H1 (cell line): ENCODE measurements around the gene PDE8B. TPM values are rescaled to one million over a fixed set of nuclear protein-coding genes. Genes with fewer than 3 reads are reported as not detected.

ENCODE experiments used
- CTCF ChIA-PET: fragments of 300-600 bp; sonication (Branson Sonifier 250); formaldehyde crosslinking; loops from one replicate; lab custom pipeline; 2021; ENCODE audit not compliant: partially characterized antibody; lab: Charles Lee
- POLR2A ChIA-PET: fragments of 300-600 bp; sonication (Branson Sonifier 250); formaldehyde crosslinking; loops from one replicate; lab custom pipeline; 2021; ENCODE audit warnings: inconsistent platforms; ENCODE audit not compliant: partially characterized antibody; lab: Charles Lee
- DNase-seq, 2 experiments: peaks; one replicate each; pipeline versions ENCODE4 v3.0.0 to v3.0.0-alpha.2; 2010 to 2022; ENCODE audit warnings: low spot score in 2 of 2, low read depth in 1 of 2, mixed read lengths in 1 of 2
- FAIRE-seq: peaks from 2 replicates; lab custom pipeline; 2011; peaks lifted over from hg19 to GRCh38; lab: Jason Lieb, UNC
- H2AFZ ChIP-seq: 2 replicates; pipeline ENCODE4 v1.8.1; 2012; ENCODE audit warnings: low read length, inconsistent platforms
- H2AK5ac ChIP-seq: 2 replicates; pipeline ENCODE4 v1.6.1; 2013; ENCODE audit warnings: low read depth, low read length
- H2BK120ac ChIP-seq: replicated peaks from 2 replicates; pipeline ENCODE3; 2013; ENCODE audit warnings: low read depth, low read length, inconsistent platforms
- H2BK12ac ChIP-seq: 2 replicates; pipeline ENCODE4 v1.6.1; 2013; ENCODE audit warnings: low read depth, low read length
- H2BK15ac ChIP-seq: 2 replicates; pipeline ENCODE4 v1.6.1; 2013; ENCODE audit warnings: low read length
- H2BK20ac ChIP-seq: 2 replicates; pipeline ENCODE4 v1.6.1; 2013; ENCODE audit warnings: low read length
- H2BK5ac ChIP-seq: 2 replicates; pipeline ENCODE4 v1.6.1; 2013; ENCODE audit warnings: low read depth, low read length
- H3K14ac ChIP-seq: 2 replicates; pipeline ENCODE4 v1.6.1; 2013; ENCODE audit warnings: inconsistent platforms; ENCODE audit not compliant: insufficient read length
- H3K18ac ChIP-seq: 2 replicates; pipeline ENCODE4 v1.6.1; 2013; ENCODE audit warnings: low read length; ENCODE audit errors: extremely low read depth
- H3K23ac ChIP-seq: 2 replicates; pipeline ENCODE4 v1.6.1; 2013; ENCODE audit warnings: inconsistent platforms; ENCODE audit not compliant: insufficient read length
- H3K23me2 ChIP-seq: 2 replicates; pipeline ENCODE4 v1.6.1; 2013; ENCODE audit warnings: low read depth, low read length
- H3K27ac ChIP-seq: 2 replicates; pipeline ENCODE4 v1.6.1; 2011; ENCODE audit warnings: low read depth, low read length, inconsistent platforms
- H3K27me3 ChIP-seq, 4 experiments: replicated peaks in 1 of 4; 1 replicate in 1 of 4; 2 replicates in 3 of 4; pipeline versions ENCODE4 v1.6.1 to v1.8.1; 2011 to 2013; ENCODE audit warnings: low read length in 3 of 4, mild to moderate bottlenecking in 3 of 4, inconsistent platforms in 2 of 4, mixed read lengths in 2 of 4, moderate library complexity in 1 of 4; ENCODE audit not compliant: control insufficient read depth in 3 of 4, insufficient read depth in 3 of 4; ENCODE audit errors: extremely low read depth in 1 of 4
- H3K36me3 ChIP-seq, 4 experiments: 2 replicates each; pipeline versions ENCODE4 v1.6.1 to v1.8.1; 2011 to 2013; ENCODE audit warnings: mild to moderate bottlenecking in 4 of 4, low read length in 3 of 4, moderate library complexity in 2 of 4, control low read depth in 1 of 4, inconsistent platforms in 1 of 4; ENCODE audit not compliant: insufficient read depth in 4 of 4, control insufficient read depth in 2 of 4
- H3K4ac ChIP-seq: replicated peaks from 2 replicates; pipeline ENCODE3; 2013; ENCODE audit warnings: low read length, low read depth, mixed read lengths, inconsistent platforms; ENCODE audit not compliant: insufficient read length
- H3K4me1 ChIP-seq, 4 experiments: replicated peaks in 1 of 4; 1 replicate in 1 of 4; 2 replicates in 3 of 4; pipeline versions ENCODE4 v1.6.1 to v1.8.1; 2011 to 2013; ENCODE audit warnings: low read length in 3 of 4, inconsistent platforms in 2 of 4, mixed read lengths in 1 of 4; ENCODE audit not compliant: insufficient read depth in 4 of 4, control insufficient read depth in 3 of 4
- H3K4me2 ChIP-seq, 2 experiments: 2 replicates each; pipeline versions ENCODE4 v1.6.1 to v1.8.1; 2011 to 2013; ENCODE audit warnings: low read depth in 2 of 2, low read length in 2 of 2, control low read depth in 1 of 2, inconsistent platforms in 1 of 2, mild to moderate bottlenecking in 1 of 2; ENCODE audit not compliant: insufficient read depth in 1 of 2
- H3K4me3 ChIP-seq, 4 experiments: fragments of 200-600, 300-600 bp in 1 of 4; sonication (generic), shearing (Covaris generic), sonication (Bioruptor Twin) in 1 of 4; 2 replicates each; pipeline versions ENCODE4 v1.5.1 to v1.8.1; 2011 to 2016; ENCODE audit warnings: low read length in 4 of 4, low read depth in 3 of 4, control low read depth in 2 of 4, inconsistent platforms in 2 of 4, mild to moderate bottlenecking in 2 of 4, mixed read lengths in 1 of 4, moderate library complexity in 1 of 4; ENCODE audit not compliant: insufficient read depth in 2 of 4; ENCODE audit errors: extremely low read depth in 1 of 4
- H3K56ac ChIP-seq: replicated peaks from 2 replicates; pipeline ENCODE3; 2013; ENCODE audit warnings: low read depth, mild to moderate bottlenecking, mixed read lengths, low read length, inconsistent platforms; ENCODE audit not compliant: insufficient read length
- H3K79me1 ChIP-seq: 2 replicates; pipeline ENCODE4 v1.6.1; 2013; ENCODE audit warnings: low read depth, low read length, control low read depth
- H3K79me2 ChIP-seq, 2 experiments: 2 replicates each; pipeline versions ENCODE4 v1.6.1 to v1.8.1; 2012 to 2013; ENCODE audit warnings: low read length in 2 of 2, mild to moderate bottlenecking in 2 of 2, inconsistent platforms in 1 of 2; ENCODE audit not compliant: insufficient read depth in 2 of 2, control insufficient read depth in 1 of 2
- H3K9ac ChIP-seq, 4 experiments: replicated peaks in 1 of 4; 1 replicate in 1 of 4; 2 replicates in 3 of 4; pipeline versions ENCODE4 v1.6.1 to v1.8.1; 2011 to 2013; ENCODE audit warnings: low read depth in 3 of 4, low read length in 3 of 4, control low read depth in 2 of 4, mild to moderate bottlenecking in 2 of 4, moderate library complexity in 2 of 4, inconsistent platforms in 1 of 4; ENCODE audit errors: extremely low read depth in 1 of 4
- H3K9me3 ChIP-seq, 2 experiments: 2 replicates each; pipeline versions ENCODE4 v1.6.1 to v1.8.1; 2012 to 2013; ENCODE audit warnings: mild to moderate bottlenecking in 2 of 2, moderate library complexity in 2 of 2, control low read depth in 1 of 2, inconsistent platforms in 1 of 2, low read depth in 1 of 2, low read length in 1 of 2, mixed read lengths in 1 of 2; ENCODE audit not compliant: insufficient read depth in 2 of 2
- H4K20me1 ChIP-seq, 2 experiments: replicated peaks in 1 of 2; 2 replicates each; pipeline versions ENCODE3 to v1.8.1; 2011 to 2013; ENCODE audit warnings: inconsistent platforms in 2 of 2, low read length in 2 of 2, mild to moderate bottlenecking in 1 of 2; ENCODE audit not compliant: insufficient read depth in 2 of 2, control insufficient read depth in 1 of 2
- H4K5ac ChIP-seq: 2 replicates; pipeline ENCODE4 v1.6.1; 2013; ENCODE audit warnings: low read length, low read depth, mixed read lengths, inconsistent platforms; ENCODE audit not compliant: insufficient read length
- H4K8ac ChIP-seq: 2 replicates; pipeline ENCODE4 v1.8.0; 2013; ENCODE audit warnings: mild to moderate bottlenecking, moderate library complexity, low read length, inconsistent platforms; ENCODE audit not compliant: insufficient read depth; ENCODE audit errors: extremely low read depth
- H4K91ac ChIP-seq: replicated peaks from 2 replicates; pipeline ENCODE3; 2013; ENCODE audit warnings: low read length, mixed read lengths, inconsistent platforms; ENCODE audit not compliant: insufficient read length
- BACH1 ChIP-seq: IDR thresholded peaks from 2 replicates; pipeline ENCODE4 v1.6.1; 2012; ENCODE audit warnings: low read length, improper control_type of control experiment
- CHD1 ChIP-seq: IDR thresholded peaks from 2 replicates; pipeline ENCODE4 v1.6.1; 2012; ENCODE audit warnings: low read depth, low read length, improper control_type of control experiment
- CREB1 ChIP-seq: IDR thresholded peaks from 2 replicates; pipeline ENCODE4 v1.6.1; 2012; ENCODE audit warnings: inconsistent platforms
- EGR1 ChIP-seq: IDR thresholded peaks from 2 replicates; pipeline ENCODE4 v1.6.1; 2011; ENCODE audit warnings: low read depth, low read length, borderline replicate concordance
- GABPA ChIP-seq: IDR thresholded peaks from 2 replicates; pipeline ENCODE4 v1.6.1; 2011; ENCODE audit warnings: mild to moderate bottlenecking, low read length, moderate library complexity, borderline replicate concordance; ENCODE audit not compliant: insufficient read depth
- NANOG ChIP-seq: IDR thresholded peaks from 2 replicates; pipeline ENCODE4 v1.6.1; 2011; ENCODE audit warnings: low read length, low read depth, mild to moderate bottlenecking, inconsistent platforms; ENCODE audit not compliant: insufficient read depth, poor library complexity, severe bottlenecking
- POLR2AphosphoS5 ChIP-seq: IDR thresholded peaks from 2 replicates; pipeline ENCODE4 v1.6.1; 2011; ENCODE audit warnings: low read depth, low read length
- RAD21 ChIP-seq, 2 experiments: IDR thresholded peaks in 1 of 2; conservative IDR thresholded peaks in 1 of 2; 2 replicates each; pipeline ENCODE4 v1.6.1; 2011; ENCODE audit warnings: low read depth in 2 of 2, low read length in 2 of 2, improper control_type of control experiment in 1 of 2, inconsistent platforms in 1 of 2, mild to moderate bottlenecking in 1 of 2, moderate library complexity in 1 of 2
- WGBS, 2 experiments: shearing (Covaris generic) in 1 of 2; methylation state at CpG; one replicate each; pipeline versions ENCODE4 v1.1.6 to v1.1.7; 2013 to 2015; ENCODE audit warnings: low lambda C conversion rate in 2 of 2, mixed read lengths in 2 of 2, inconsistent platforms in 1 of 2, low coverage in 1 of 2, missing lambda C conversion rate in 1 of 2; ENCODE audit not compliant: insufficient replicate concordance in 2 of 2, insufficient coverage in 1 of 2, insufficient read length in 1 of 2; ENCODE audit errors: extremely low coverage in 1 of 2, missing lambda C conversion rate in 1 of 2; 5-methylcytosine and 5-hydroxymethylcytosine counted together
- polyA plus RNA-seq, 7 experiments: library from polyadenylated mRNA; depleted of rRNA in 3 of 7; stranded (reverse) in 5 of 7; unstranded in 2 of 7; fragments of >200 nt in 5 of 7; fragments of 200-250 nt in 2 of 7; gene quantifications; 1 replicate in 5 of 7; 2 replicates in 1 of 7; 4 replicates in 1 of 7; pipeline versions ENCODE4 v1.2.1 to v1.2.3, GENCODE V29; 2011 to 2013; ENCODE audit warnings: missing spikeins in 2 of 7, mixed read lengths in 2 of 7
- total RNA-seq: library from RNA; stranded (reverse); fragmentation: NEBNext Ultra II Directional; extraction: Animal tissue kit (Norgen Biotek cat#: 25700); gene quantifications from 2 replicates; pipeline ENCODE4 v1.2.1, GENCODE V29; 2021

PDE8B gene
- total and polyA plus RNA-seq, 2 of the 8 experiments (the other 6 are each of a cell fraction or from before 2014, with no cell fraction given): 0.32 to 1.1 TPM

GRCh38 chr5:77223653-77224052 lies 13.2 kb downstream of the PDE8B start:
- Histone ChIP-seq H4K5ac (no peak overlapping the region), H3K27ac (no peak overlapping the region), H2BK20ac (no peak overlapping the region), H3K4me2 (no peak overlapping the region), H3K27me3 (no peaks in the 10 kb centered on the region; a peak in 1 of 7 replicates), H3K36me3 (no peaks in the 10 kb centered on the region), H2AK5ac (no peak overlapping the region), H3K18ac (no peak overlapping the region), H4K8ac (no peak overlapping the region), H3K9me3 (no peaks in the 10 kb centered on the region), H2BK120ac (no peak overlapping the region), H2BK5ac (no peak overlapping the region), H3K79me2 (no peaks in the 10 kb centered on the region), H4K91ac (no peak overlapping the region), H3K4me3 (no peak overlapping the region), H3K23ac (no peak overlapping the region), H2AFZ (no peak overlapping the region), H3K4ac (no peak overlapping the region), H3K14ac (no peak overlapping the region), H2BK12ac (no peak overlapping the region), H3K9ac (no peak overlapping the region), H3K23me2 (no peaks in the 10 kb centered on the region), H3K56ac (no peak overlapping the region), H3K4me1 (no peaks in the 10 kb centered on the region), H3K79me1 (no peaks in the 10 kb centered on the region), H4K20me1 (no peaks in the 10 kb centered on the region), H2BK15ac (no peak overlapping the region)
- ChIA-PET CTCF (interaction anchor here (1.1 kb wide), 1 partner anchor 10 kb away, joined by 3 read pairs; no protein-coding TSS in a partner anchor), POLR2A (no interaction called here)
- TF ChIP-seq POLR2AphosphoS5 (no peak), NANOG (no peak), GABPA (no peak), RAD21 (IDR thresholded peaks at IDR 0.05 in 1 of 2, conservative IDR thresholded peaks at IDR 0.05 in 1 of 2; ENCODE audit: low read depth in 2 of 2, low read length in 2 of 2) (no peak), CHD1 (no peak), EGR1 (no peak), BACH1 (no peak), CREB1 (no peak)
- 81% methylated on average over 4 of the region's 4 CpGs; no CpG with 5 or more reads in 1 of the 2 experiments for WGBS, 2 experiments
- no peak for FAIRE-seq
- DNase-seq: no peak
